Choroid plexus epithelial cell (primary cell): ENCODE measurements around the gene SELENOI.

Experiments
- DNase-seq: peaks from one replicate; pipeline ENCODE4 v3.0.0-alpha.2; 2010; ENCODE audit warnings: low read depth
- H3K4me3 ChIP-seq: 2 replicates; pipeline ENCODE4 v1.5.1; 2011; ENCODE audit warnings: low read depth, mild to moderate bottlenecking, control low read depth, low read length, moderate library complexity
- TF ChIP-seq, protein P1 (sequence below): conservative IDR thresholded peaks from 2 replicates; pipeline ENCODE4 v1.5.1; 2011; ENCODE audit warnings: low read depth, mild to moderate bottlenecking, control low read depth, inconsistent platforms, low read length, moderate library complexity

SELENOI gene

GRCh38 chr2:26438526-26438925, 92.6 kb downstream of the SELENOI start:
- TF ChIP-seq, protein P1, sequence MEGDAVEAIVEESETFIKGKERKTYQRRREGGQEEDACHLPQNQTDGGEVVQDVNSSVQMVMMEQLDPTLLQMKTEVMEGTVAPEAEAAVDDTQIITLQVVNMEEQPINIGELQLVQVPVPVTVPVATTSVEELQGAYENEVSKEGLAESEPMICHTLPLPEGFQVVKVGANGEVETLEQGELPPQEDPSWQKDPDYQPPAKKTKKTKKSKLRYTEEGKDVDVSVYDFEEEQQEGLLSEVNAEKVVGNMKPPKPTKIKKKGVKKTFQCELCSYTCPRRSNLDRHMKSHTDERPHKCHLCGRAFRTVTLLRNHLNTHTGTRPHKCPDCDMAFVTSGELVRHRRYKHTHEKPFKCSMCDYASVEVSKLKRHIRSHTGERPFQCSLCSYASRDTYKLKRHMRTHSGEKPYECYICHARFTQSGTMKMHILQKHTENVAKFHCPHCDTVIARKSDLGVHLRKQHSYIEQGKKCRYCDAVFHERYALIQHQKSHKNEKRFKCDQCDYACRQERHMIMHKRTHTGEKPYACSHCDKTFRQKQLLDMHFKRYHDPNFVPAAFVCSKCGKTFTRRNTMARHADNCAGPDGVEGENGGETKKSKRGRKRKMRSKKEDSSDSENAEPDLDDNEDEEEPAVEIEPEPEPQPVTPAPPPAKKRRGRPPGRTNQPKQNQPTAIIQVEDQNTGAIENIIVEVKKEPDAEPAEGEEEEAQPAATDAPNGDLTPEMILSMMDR = peak; percentile 22
- DNase-seq = no peak
- no peak overlapping the region for H3K4me3 ChIP-seq

- DNase-seq = no peak
- H3K4me3 ChIP-seq = no peak overlapping the region
- TF ChIP-seq, protein P1 = no peak
Observed at GRCh38 chr2:26438926-26439325, 93.0 kb downstream of the SELENOI start.

- H3K4me3 ChIP-seq = no peak overlapping the region
- TF ChIP-seq, protein P1 = no peak
- no peak for DNase-seq
Observed at GRCh38 chr2:26442301-26442700, 96.4 kb downstream of the SELENOI start.

GRCh38 chr2:26442707-26443106, 96.8 kb downstream of the SELENOI start:
- H3K4me3 ChIP-seq = no peak overlapping the region
- TF ChIP-seq, protein P1 = no peak
- DNase-seq = no peak

GRCh38 chr2:26444236-26444635, 98.3 kb downstream of the SELENOI start:
- TF ChIP-seq, protein P1 = no peak

More at GRCh38 chr2:26444236-26444635, 98.3 kb downstream of the SELENOI start:
- H3K4me3 ChIP-seq = no peak overlapping the region
- DNase-seq = no peak
